H7 (cell line): ENCODE results near the gene ZDHHC9. TPM values are rescaled to one million over a fixed set of nuclear protein-coding genes. Genes with fewer than 3 reads are reported as not detected.

Experiments
- DNase-seq: peaks from one replicate; pipeline ENCODE4 v3.0.0; 2012
- H3K27me3 ChIP-seq: 2 replicates; pipeline ENCODE4 v1.6.0; 2011; ENCODE audit warnings: mild to moderate bottlenecking, low read length; ENCODE audit not compliant: control insufficient read depth, insufficient read depth
- H3K36me3 ChIP-seq: replicated peaks from 2 replicates; pipeline ENCODE4 v1.5.1; 2011; ENCODE audit warnings: low read length; ENCODE audit not compliant: control insufficient read depth, insufficient read depth
- H3K4me3 ChIP-seq: 2 replicates; pipeline ENCODE4 v1.5.1; 2011; ENCODE audit warnings: low read depth, mild to moderate bottlenecking, control low read depth, low read length, moderate library complexity; ENCODE audit not compliant: insufficient read depth
- total RNA-seq: library from RNA; depleted of rRNA; stranded (reverse); fragments of >200 nt; shearing (Covaris generic); gene quantifications from 2 replicates; pipeline ENCODE4 v1.2.3, GENCODE V29; 2014

The ZDHHC9 gene
- total RNA-seq, 1 experiment from 2014 or later, result 48.7 TPM

GRCh38 chrX:129771266-129771995, 72.3 kb downstream of the ZDHHC9 start:
- Histone ChIP-seq H3K4me3 (no peak overlapping the region), H3K27me3 (no peaks in the 10 kb centered on the region)
- no peak for DNase-seq

GRCh38 chrX:129769467-129770154, 74.1 kb downstream of the ZDHHC9 start:
- DNase-seq, result no peak
- H3K36me3 ChIP-seq, result no peaks in the 10 kb centered on the region
- no peaks in the 10 kb centered on the region for H3K27me3 ChIP-seq
- H3K4me3 ChIP-seq, result no peak overlapping the region

More at GRCh38 chrX:129771266-129771995, 72.3 kb downstream of the ZDHHC9 start:
- no peaks in the 10 kb centered on the region for H3K36me3 ChIP-seq

- H3K27me3 ChIP-seq, result no peaks in the 10 kb centered on the region
Measured at GRCh38 chrX:129768586-129769466, 74.9 kb downstream of the ZDHHC9 start.

GRCh38 chrX:129768186-129768585, 75.5 kb downstream of the ZDHHC9 start:
- no peak for DNase-seq
- Histone ChIP-seq H3K4me3 (no peak overlapping the region), H3K36me3 (no peaks in the 10 kb centered on the region), H3K27me3 (no peaks in the 10 kb centered on the region)

More at GRCh38 chrX:129768586-129769466, 74.9 kb downstream of the ZDHHC9 start:
- no peak for DNase-seq
- Histone ChIP-seq H3K36me3 (no peaks in the 10 kb centered on the region), H3K4me3 (no peak overlapping the region)

- no peaks in the 10 kb centered on the region for H3K36me3 ChIP-seq
- no peaks in the 10 kb centered on the region for H3K27me3 ChIP-seq
- DNase-seq, result no peak
- no peak overlapping the region for H3K4me3 ChIP-seq
Measured at GRCh38 chrX:129763666-129764065, 80.0 kb downstream of the ZDHHC9 start.

- Histone ChIP-seq H3K4me3 (no peak overlapping the region), H3K36me3 (no peaks in the 10 kb centered on the region), H3K27me3 (no peaks in the 10 kb centered on the region)
- no peak for DNase-seq
Measured at GRCh38 chrX:129762448-129762847, 81.2 kb downstream of the ZDHHC9 start.

- no peak for DNase-seq
- H3K36me3 ChIP-seq, result no peaks in the 10 kb centered on the region
- no peak overlapping the region for H3K4me3 ChIP-seq
- no peaks in the 10 kb centered on the region for H3K27me3 ChIP-seq
Measured at GRCh38 chrX:129761596-129761995, 82.1 kb downstream of the ZDHHC9 start.

- no peak for DNase-seq
- no peak overlapping the region for H3K4me3 ChIP-seq
- H3K27me3 ChIP-seq, result no peaks in the 10 kb centered on the region
- H3K36me3 ChIP-seq, result no peaks in the 10 kb centered on the region
Measured at GRCh38 chrX:129760981-129761380, 82.7 kb downstream of the ZDHHC9 start.

- DNase-seq, result no peak
- no peak overlapping the region for H3K4me3 ChIP-seq
- H3K27me3 ChIP-seq, result no peaks in the 10 kb centered on the region
- H3K36me3 ChIP-seq, result no peaks in the 10 kb centered on the region
Measured at GRCh38 chrX:129760155-129760554, 83.5 kb downstream of the ZDHHC9 start.

GRCh38 chrX:129759576-129760061, 84.1 kb downstream of the ZDHHC9 start:
- DNase-seq, result no peak
- Histone ChIP-seq H3K36me3 (no peaks in the 10 kb centered on the region), H3K4me3 (no peak overlapping the region), H3K27me3 (no peaks in the 10 kb centered on the region)

GRCh38 chrX:129755779-129756650, 87.7 kb downstream of the ZDHHC9 start:
- Histone ChIP-seq H3K36me3 (no peaks in the 10 kb centered on the region), H3K4me3 (no peak overlapping the region), H3K27me3 (0 out of 2 replicates have a peak, but pooled peaks cover 2% of the 10 kb centered on the region)
- DNase-seq, result peak; percentile 84

- Histone ChIP-seq H3K27me3 (0 out of 2 replicates have a peak, but pooled peaks cover 2% of the 10 kb centered on the region), H3K36me3 (no peaks in the 10 kb centered on the region), H3K4me3 (no peak overlapping the region)
- DNase-seq, result peak; percentile 87
Measured at GRCh38 chrX:129754056-129755024, 89.3 kb downstream of the ZDHHC9 start.
